Endothelial cell of umbilical vein (primary cell): ENCODE data around the gene CCSER1. TPM values are rescaled to one million over a fixed set of nuclear protein-coding genes. Genes with fewer than 3 reads are reported as not detected.

ENCODE experiments used
- BruUV-seq: library from RNA; stranded (reverse); fragments of 400-500 nt; replicated peaks from 2 replicates; lab custom pipeline; 2021; lab: Mats Ljungman, UMichigan
- CTCF ChIA-PET: fragments of 300-600, 350-600 bp; sonication (Branson Sonifier 250); formaldehyde crosslinking; loops from one replicate; lab custom pipeline; 2021; ENCODE audit warnings: antibody characterized with exemption, inconsistent platforms; lab: Charles Lee
- POLR2A ChIA-PET: fragments of 300-600, 350-600 bp; sonication (Branson Sonifier 250); formaldehyde crosslinking; loops from one replicate; lab custom pipeline; 2021; ENCODE audit warnings: antibody characterized with exemption, inconsistent platforms; lab: Charles Lee
- DNase-seq: peaks from one replicate; pipeline ENCODE4 v3.0.0-alpha.2; 2011; ENCODE audit warnings: low read depth, low spot score
- FAIRE-seq: peaks from 2 replicates; lab custom pipeline; 2011; peaks lifted over from hg19 to GRCh38; lab: Jason Lieb, UNC
- H2AFZ ChIP-seq: 2 replicates; pipeline ENCODE4 v1.6.0; 2012; ENCODE audit warnings: low read depth, low read length, control low read depth, inconsistent platforms
- H3K27ac ChIP-seq: 2 replicates; pipeline ENCODE4 v1.5.1; 2011; ENCODE audit warnings: low read depth, mild to moderate bottlenecking, control low read depth, low read length, moderate library complexity; ENCODE audit not compliant: insufficient read depth
- H3K27me3 ChIP-seq, 2 experiments: 2 replicates each; pipeline versions ENCODE4 v1.6.0 to v1.6.1; 2011; ENCODE audit warnings: low read length in 2 of 2, mixed read lengths in 1 of 2; ENCODE audit not compliant: control insufficient read depth in 2 of 2, insufficient read depth in 2 of 2
- H3K36me3 ChIP-seq, 2 experiments: 2 replicates in 1 of 2; 3 replicates in 1 of 2; pipeline ENCODE4 v1.5.1; 2011; ENCODE audit warnings: low read length in 2 of 2, mild to moderate bottlenecking in 1 of 2, moderate library complexity in 1 of 2; ENCODE audit not compliant: control insufficient read depth in 2 of 2, insufficient read depth in 2 of 2; ENCODE audit errors: extremely low read depth in 1 of 2
- H3K4me1 ChIP-seq: 3 replicates; pipeline ENCODE4 v1.5.1; 2011; ENCODE audit warnings: mild to moderate bottlenecking, low read length; ENCODE audit not compliant: control insufficient read depth, insufficient read depth; ENCODE audit errors: extremely low read depth
- H3K4me2 ChIP-seq: 2 replicates; pipeline ENCODE4 v1.6.1; 2011; ENCODE audit warnings: low read length, control low read depth, mixed read lengths; ENCODE audit not compliant: insufficient read depth
- H3K4me3 ChIP-seq, 3 experiments: fragments of 200-600 bp in 1 of 3; sonication (generic), shearing (Covaris generic) in 1 of 3; replicated peaks in 1 of 3; 2 replicates each; pipeline ENCODE4 v1.5.1; 2011 to 2016; ENCODE audit warnings: control low read depth in 3 of 3, low read length in 3 of 3, mild to moderate bottlenecking in 2 of 3, inconsistent platforms in 1 of 3, low read depth in 1 of 3, moderate library complexity in 1 of 3; ENCODE audit not compliant: insufficient read depth in 1 of 3
- H3K79me2 ChIP-seq: 2 replicates; pipeline ENCODE4 v1.6.0; 2012; ENCODE audit warnings: low read length, inconsistent platforms; ENCODE audit not compliant: control insufficient read depth, insufficient read depth
- H3K9ac ChIP-seq: replicated peaks from 2 replicates; pipeline ENCODE3; 2011; ENCODE audit warnings: low read length, control low read depth; ENCODE audit not compliant: insufficient read depth; ENCODE audit errors: extremely low read depth
- H3K9me1 ChIP-seq: replicated peaks from 3 replicates; pipeline ENCODE4 v1.6.0; 2011; ENCODE audit warnings: mild to moderate bottlenecking, low read length; ENCODE audit not compliant: control insufficient read depth, insufficient read depth; ENCODE audit errors: extremely low read depth
- H3K9me3 ChIP-seq: replicated peaks from 2 replicates; pipeline ENCODE4 v1.5.1; 2012; ENCODE audit warnings: low read length, inconsistent platforms; ENCODE audit not compliant: control insufficient read depth, insufficient read depth
- H4K20me1 ChIP-seq: replicated peaks from 2 replicates; pipeline ENCODE3; 2011; ENCODE audit warnings: mild to moderate bottlenecking, low read length; ENCODE audit not compliant: control insufficient read depth, insufficient read depth; ENCODE audit errors: extremely low read depth
- EZH2 ChIP-seq: IDR thresholded peaks from 2 replicates; pipeline ENCODE4 v1.6.1; 2012; ENCODE audit warnings: borderline replicate concordance, low read depth, mild to moderate bottlenecking, moderate library complexity, low read length, inconsistent platforms; ENCODE audit not compliant: severe bottlenecking
- FOS ChIP-seq: IDR thresholded peaks from 2 replicates; pipeline ENCODE4 v1.6.1; 2011; ENCODE audit warnings: mild to moderate bottlenecking, low read length, moderate library complexity, borderline replicate concordance; ENCODE audit not compliant: insufficient read depth
- GATA2 ChIP-seq: IDR thresholded peaks from 2 replicates; pipeline ENCODE4 v1.7.0; 2011; ENCODE audit warnings: low read depth, mild to moderate bottlenecking, moderate library complexity, mixed read lengths, low read length; ENCODE audit not compliant: insufficient read length, insufficient read depth
- JUN ChIP-seq: IDR thresholded peaks from 2 replicates; pipeline ENCODE4 v1.6.1; 2011; ENCODE audit warnings: borderline replicate concordance, low read depth; ENCODE audit not compliant: insufficient read length, insufficient read depth
- MYC ChIP-seq: IDR thresholded peaks from one replicate; pipeline ENCODE4 v1.6.1; 2011; ENCODE audit warnings: mild to moderate bottlenecking, low read depth, low read length
- POLR2A ChIP-seq: IDR thresholded peaks from 2 replicates; pipeline ENCODE4 v1.6.1; 2012; ENCODE audit warnings: low read depth, mild to moderate bottlenecking, control low read depth, low read length
- POLR2AphosphoS5 ChIP-seq: IDR thresholded peaks from 2 replicates; pipeline ENCODE4 v1.6.1; 2012; ENCODE audit warnings: low read depth, mild to moderate bottlenecking, control low read depth, low read length, moderate library complexity; ENCODE audit not compliant: insufficient read depth
- dilution Hi-C: fragments of 300-500 bp; cut with MboI; formaldehyde crosslinking; loops from one replicate; pipeline ENCODE4 v1.15.0; 2019; ENCODE audit warnings: low sequenced_read_pairs; ENCODE audit not compliant: extremely low pct_ligation_motif_present
- intact Hi-C: fragments of 100-400 bp; cut with micrococcal nuclease; formaldehyde crosslinking; loops from one replicate; pipeline ENCODE4 v1.10.0; 2022
- polyA plus RNA-seq, 4 experiments: library from polyadenylated mRNA; depleted of rRNA in 3 of 4; stranded (reverse) in 3 of 4; unstranded in 1 of 4; fragments of >200 nt; gene quantifications; 2 replicates each; pipeline versions ENCODE4 v1.2.1 to v1.2.3, GENCODE V29; 2011 to 2012; ENCODE audit warnings: missing spikeins in 1 of 4
- total RNA-seq: library from RNA; stranded (reverse); gene quantifications from 2 replicates; pipeline ENCODE4 v1.2.3, GENCODE V29; 2021
- TF ChIP-seq, protein P1 (sequence below): IDR thresholded peaks from 2 replicates; pipeline ENCODE4 v1.6.1; 2011; ENCODE audit not compliant: insufficient read depth, insufficient read length
- TF ChIP-seq, protein P2 (sequence below), 2 donors: IDR thresholded peaks; 1 replicate in 1 of 2; 2 replicates in 1 of 2; pipeline ENCODE4 v1.5.1; 2011; ENCODE audit warnings: low read length in 2 of 2, mild to moderate bottlenecking in 2 of 2, moderate library complexity in 2 of 2, control low read depth in 1 of 2, inconsistent platforms in 1 of 2, low read depth in 1 of 2; ENCODE audit not compliant: insufficient read depth in 1 of 2; ENCODE audit errors: extremely low read depth in 1 of 2

The CCSER1 gene
- total and polyA plus RNA-seq, 2 donors (not counting 3 experiments of a cell fraction or from before 2014, with no cell fraction given), result 0.11 to 1.8 TPM

- Histone ChIP-seq H3K36me3 (no peaks in the 10 kb centered on the region), H2AFZ (no peak overlapping the region), H4K20me1 (no peaks in the 10 kb centered on the region), H3K27ac (no peak overlapping the region), H3K27me3 (no peaks in the 10 kb centered on the region), H3K4me1 (no peaks in the 10 kb centered on the region), H3K79me2 (no peaks in the 10 kb centered on the region), H3K9ac (no peak overlapping the region), H3K9me1 (no peaks in the 10 kb centered on the region), H3K9me3 (no peaks in the 10 kb centered on the region), H3K4me3 (no peak overlapping the region), H3K4me2 (no peak overlapping the region)
- no TSS peak for BruUV-seq
- dilution Hi-C loops, result no loop called here
- TF ChIP-seq MYC (no peak), POLR2A (no peak)
- intact Hi-C loops, result no loop called here
- no peak for FAIRE-seq
- no peak for DNase-seq
- ChIA-PET POLR2A (no interaction called here), CTCF (interaction anchor here (0.6 kb wide), 1 partner anchor 20 kb away, joined by 3 read pairs; no protein-coding TSS in a partner anchor)
These were observed 588.0 kb downstream of the CCSER1 start for GRCh38 chr4:90715242-90715641.

GRCh38 chr4:90718931-90719330, 591.7 kb downstream of the CCSER1 start:
- intact Hi-C loops, result no loop called here
- Histone ChIP-seq H3K9me1 (no peaks in the 10 kb centered on the region), H3K27ac (no peak overlapping the region), H3K4me3 (no peak overlapping the region), H3K9me3 (no peaks in the 10 kb centered on the region), H3K36me3 (no peaks in the 10 kb centered on the region), H2AFZ (no peak overlapping the region), H3K27me3 (no peaks in the 10 kb centered on the region), H3K9ac (no peak overlapping the region), H4K20me1 (no peaks in the 10 kb centered on the region), H3K4me2 (no peak overlapping the region), H3K4me1 (no peaks in the 10 kb centered on the region), H3K79me2 (no peaks in the 10 kb centered on the region)
- no peak for TF ChIP-seq EZH2
- TF ChIP-seq GATA2, result no peak
- TF ChIP-seq, protein P1, sequence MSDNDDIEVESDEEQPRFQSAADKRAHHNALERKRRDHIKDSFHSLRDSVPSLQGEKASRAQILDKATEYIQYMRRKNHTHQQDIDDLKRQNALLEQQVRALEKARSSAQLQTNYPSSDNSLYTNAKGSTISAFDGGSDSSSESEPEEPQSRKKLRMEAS, result no peak
- no peak for TF ChIP-seq FOS
- TF ChIP-seq POLR2AphosphoS5, result no peak
- no peak for TF ChIP-seq POLR2A
- TF ChIP-seq, protein P2, sequence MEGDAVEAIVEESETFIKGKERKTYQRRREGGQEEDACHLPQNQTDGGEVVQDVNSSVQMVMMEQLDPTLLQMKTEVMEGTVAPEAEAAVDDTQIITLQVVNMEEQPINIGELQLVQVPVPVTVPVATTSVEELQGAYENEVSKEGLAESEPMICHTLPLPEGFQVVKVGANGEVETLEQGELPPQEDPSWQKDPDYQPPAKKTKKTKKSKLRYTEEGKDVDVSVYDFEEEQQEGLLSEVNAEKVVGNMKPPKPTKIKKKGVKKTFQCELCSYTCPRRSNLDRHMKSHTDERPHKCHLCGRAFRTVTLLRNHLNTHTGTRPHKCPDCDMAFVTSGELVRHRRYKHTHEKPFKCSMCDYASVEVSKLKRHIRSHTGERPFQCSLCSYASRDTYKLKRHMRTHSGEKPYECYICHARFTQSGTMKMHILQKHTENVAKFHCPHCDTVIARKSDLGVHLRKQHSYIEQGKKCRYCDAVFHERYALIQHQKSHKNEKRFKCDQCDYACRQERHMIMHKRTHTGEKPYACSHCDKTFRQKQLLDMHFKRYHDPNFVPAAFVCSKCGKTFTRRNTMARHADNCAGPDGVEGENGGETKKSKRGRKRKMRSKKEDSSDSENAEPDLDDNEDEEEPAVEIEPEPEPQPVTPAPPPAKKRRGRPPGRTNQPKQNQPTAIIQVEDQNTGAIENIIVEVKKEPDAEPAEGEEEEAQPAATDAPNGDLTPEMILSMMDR (IDR thresholded peaks at IDR 0.05; ENCODE audit: extremely low read depth in 1 of 2, insufficient read depth in 1 of 2, low read depth in 1 of 2, low read length in 2 of 2), result no peak
- no peak for TF ChIP-seq JUN
- no peak for TF ChIP-seq MYC
- FAIRE-seq (no peak), DNase-seq (no peak)
- dilution Hi-C loops, result no loop called here
- BruUV-seq, result no TSS peak
- CTCF ChIA-PET, result no interaction called here
- POLR2A ChIA-PET, result no interaction called here
